WERI-Rb-1 (cell line): Measurements from ENCODE around the gene CFAP210.

Source experiments
- DNase-seq: peaks from one replicate; pipeline ENCODE4 v3.0.0-alpha.2; 2020
- H3K27ac ChIP-seq: fragments of 250-450 bp; sonication (Bioruptor Pico); 2 replicates; pipeline ENCODE4 v1.5.1; 2020; ENCODE audit warnings: mild to moderate bottlenecking, moderate library complexity
- H3K27me3 ChIP-seq: fragments of 250-450 bp; sonication (Bioruptor Pico); 2 replicates; pipeline ENCODE4 v1.5.1; 2021; ENCODE audit warnings: mild to moderate bottlenecking, low read depth, moderate library complexity; ENCODE audit not compliant: insufficient read depth, severe bottlenecking
- H3K36me3 ChIP-seq: fragments of 250-450 bp; sonication (Bioruptor Pico); 2 replicates; pipeline ENCODE4 v1.5.1; 2020; ENCODE audit warnings: mild to moderate bottlenecking, moderate library complexity
- H3K4me3 ChIP-seq: 2 replicates; pipeline ENCODE4 v1.5.1; 2011; ENCODE audit warnings: low read depth, mild to moderate bottlenecking, control low read depth, low read length
- H3K9me3 ChIP-seq: fragments of 250-450 bp; sonication (Bioruptor Pico); 2 replicates; pipeline ENCODE4 v1.5.1; 2021; ENCODE audit warnings: mild to moderate bottlenecking, moderate library complexity; ENCODE audit not compliant: severe bottlenecking
- CTCF ChIP-seq: IDR thresholded peaks from 2 replicates; pipeline ENCODE4 v1.5.1; 2011; ENCODE audit warnings: low read depth, mild to moderate bottlenecking, control low read depth, inconsistent platforms, low read length

Gene CFAP210

GRCh38 chr2:169653636-169654035, 40.6 kb downstream of the CFAP210 start:
- Histone ChIP-seq H3K4me3 (no peak overlapping the region), H3K27me3 (no peaks in the 10 kb centered on the region), H3K9me3 (no peaks in the 10 kb centered on the region), H3K27ac (no peak overlapping the region), H3K36me3 (no peaks in the 10 kb centered on the region)
- TF ChIP-seq CTCF: no peak
- DNase-seq: no peak

- Histone ChIP-seq H3K27ac (no peak overlapping the region), H3K36me3 (no peaks in the 10 kb centered on the region), H3K27me3 (no peaks in the 10 kb centered on the region), H3K4me3 (no peak overlapping the region), H3K9me3 (no peaks in the 10 kb centered on the region)
- no peak for TF ChIP-seq CTCF
- no peak for DNase-seq
These were observed 44.9 kb downstream of the CFAP210 start for GRCh38 chr2:169649278-169649677.

GRCh38 chr2:169647496-169647895, 46.7 kb downstream of the CFAP210 start:
- no peak overlapping the region for H3K4me3 ChIP-seq
- no peaks in the 10 kb centered on the region for H3K36me3 ChIP-seq
- H3K27me3 ChIP-seq: no peaks in the 10 kb centered on the region
- no peak overlapping the region for H3K27ac ChIP-seq
- no peak for DNase-seq
- TF ChIP-seq CTCF: no peak
- no peaks in the 10 kb centered on the region for H3K9me3 ChIP-seq

GRCh38 chr2:169644173-169644572, 50.0 kb downstream of the CFAP210 start:
- no peak overlapping the region for H3K27ac ChIP-seq
- no peak for DNase-seq
- H3K4me3 ChIP-seq: no peak overlapping the region
- H3K9me3 ChIP-seq: no peaks in the 10 kb centered on the region
- peaks cover 5% of the 10 kb centered on the region; the same call in 1 of the 2 replicates for H3K36me3 ChIP-seq
- H3K27me3 ChIP-seq: no peaks in the 10 kb centered on the region
- no peak for TF ChIP-seq CTCF

GRCh38 chr2:169641464-169641863, 52.7 kb downstream of the CFAP210 start:
- H3K27ac ChIP-seq: no peak overlapping the region
- DNase-seq: no peak
- no peak for TF ChIP-seq CTCF
- peaks cover 17% of the 10 kb centered on the region for H3K36me3 ChIP-seq
- H3K9me3 ChIP-seq: no peaks in the 10 kb centered on the region
- no peak overlapping the region for H3K4me3 ChIP-seq
- H3K27me3 ChIP-seq: no peaks in the 10 kb centered on the region

GRCh38 chr2:169640104-169640503, 54.1 kb downstream of the CFAP210 start:
- Histone ChIP-seq H3K9me3 (no peaks in the 10 kb centered on the region), H3K36me3 (peaks cover 31% of the 10 kb centered on the region), H3K27me3 (no peaks in the 10 kb centered on the region), H3K4me3 (no peak overlapping the region), H3K27ac (no peak overlapping the region)
- no peak for TF ChIP-seq CTCF
- no peak for DNase-seq
